ENCODE measurements around the gene PTTG1IP.

DNA sequence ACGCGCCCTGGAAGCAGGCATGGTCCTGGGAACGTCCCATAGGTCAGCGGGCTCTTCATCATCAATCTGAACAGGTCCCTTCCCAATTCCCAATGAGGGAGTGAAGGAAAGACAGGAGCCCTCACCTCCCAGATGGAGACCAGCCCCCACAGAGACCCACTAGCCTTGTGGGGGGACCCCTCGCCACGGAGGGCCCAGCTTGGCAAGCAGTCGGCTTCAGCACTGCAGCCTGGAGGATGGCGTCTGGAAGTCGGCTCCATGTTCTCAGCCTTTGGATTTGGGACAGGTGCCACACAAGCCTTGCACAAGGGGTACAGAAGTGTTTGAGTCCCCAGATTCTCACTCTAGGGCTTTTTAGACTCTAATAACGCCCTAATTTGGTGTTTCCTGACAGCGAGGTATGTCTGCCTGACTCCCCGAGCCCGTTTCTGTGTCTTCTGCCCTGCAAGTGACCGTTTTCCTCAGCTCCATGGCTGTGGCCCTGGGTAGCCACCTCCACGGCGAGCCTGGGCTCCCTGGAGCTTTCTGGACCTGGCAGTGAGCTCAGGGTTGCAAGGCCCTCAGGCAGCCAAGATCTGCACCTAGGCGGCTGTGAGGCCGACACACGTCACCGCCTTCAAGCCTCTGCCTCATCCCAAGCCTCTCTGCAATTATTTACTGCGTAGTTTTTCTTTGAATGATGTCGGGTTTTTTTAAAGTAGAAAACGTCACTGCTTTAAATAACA, 30.6 kb downstream of the PTTG1IP start:
- TF ChIP-seq CTCF (IDR thresholded peaks at IDR 0.05) (no peak), POLR2AphosphoS5 (IDR thresholded peaks at IDR 0.05) (no peak), EP300 (IDR thresholded peaks at IDR 0.05; ENCODE audit: low read depth) (no peak), POLR2A (IDR thresholded peaks at IDR 0.05) (no peak)

Measured in transverse colon (tissue), 4 donors.